Breast epithelium (tissue), 3 donors: ENCODE data around the gene NUMBL.

ENCODE experiments used
- CTCF ChIP-seq, 3 donors: fragments of 450-650 bp; IDR thresholded peaks; one replicate each; pipeline ENCODE4 v1.5.1; 2016 to 2017; ENCODE audit warnings: antibody characterized with exemption in 3 of 3, mild to moderate bottlenecking in 3 of 3, moderate library complexity in 3 of 3
- POLR2A ChIP-seq: fragments of 450-650 bp; IDR thresholded peaks from one replicate; pipeline ENCODE4 v1.6.1; 2016; ENCODE audit warnings: antibody characterized with exemption, mild to moderate bottlenecking, moderate library complexity
- POLR2AphosphoS5 ChIP-seq, 3 donors: sonication (generic); formaldehyde crosslinking; IDR thresholded peaks; one replicate each; pipeline ENCODE4 v1.6.1; 2017; ENCODE audit warnings: antibody characterized with exemption in 3 of 3

GRCh38 chr19:40630571-40631160 lies 59.8 kb downstream of the NUMBL start:
- no peak for TF ChIP-seq POLR2A
- no peak for TF ChIP-seq POLR2AphosphoS5 (IDR thresholded peaks at IDR 0.05)
- TF ChIP-seq CTCF (IDR thresholded peaks at IDR 0.05), result no peak
